DMS 273 (cell line): ENCODE data around the gene PADI4.

ENCODE experiments used
- DNase-seq: peaks from one replicate; lab custom pipeline; 2025; ENCODE audit not compliant: unreplicated experiment; lab: John Stamatoyannopoulos, UW

Gene PADI4

GRCh38 chr1:17307946-17308345 is at the start of gene PADI4:
TSS of gene PADI4 (plus strand) at chr1:17308197. CDS start at chr1:17308223, 26 bp downstream.
- no peak for DNase-seq

GRCh38 chr1:17258758-17259130 is 49.3 kb upstream of the PADI4 start:
- peak; percentile 39 for DNase-seq

GRCh38 chr1:17259233-17259873 is 48.6 kb upstream of the PADI4 start:
- no peak for DNase-seq

- DNase-seq, result no peak
Observed at GRCh38 chr1:17260264-17260663, 47.7 kb upstream of the PADI4 start.

GRCh38 chr1:17260738-17261137 is 47.3 kb upstream of the PADI4 start:
- no peak for DNase-seq

- DNase-seq, result no peak
Observed at GRCh38 chr1:17263936-17264335, 44.1 kb upstream of the PADI4 start.

GRCh38 chr1:17264470-17264869 is 43.5 kb upstream of the PADI4 start:
- no peak for DNase-seq

GRCh38 chr1:17265162-17265561 is 42.8 kb upstream of the PADI4 start:
- no peak for DNase-seq

GRCh38 chr1:17265950-17266349 is 42.0 kb upstream of the PADI4 start:
- DNase-seq, result no peak

GRCh38 chr1:17270891-17271765 is 36.9 kb upstream of the PADI4 start:
- DNase-seq, result no peak

- DNase-seq, result no peak
Observed at GRCh38 chr1:17272066-17272465, 35.9 kb upstream of the PADI4 start.

GRCh38 chr1:17272646-17273045 is 35.4 kb upstream of the PADI4 start:
- DNase-seq, result no peak

GRCh38 chr1:17273096-17273495 is 34.9 kb upstream of the PADI4 start:
- no peak for DNase-seq

- DNase-seq, result peak; percentile 73
Observed at GRCh38 chr1:17274186-17275170, 33.5 kb upstream of the PADI4 start.

GRCh38 chr1:17276568-17276967 is 31.4 kb upstream of the PADI4 start:
- peak; percentile 87 for DNase-seq

GRCh38 chr1:17277511-17278159 is 30.4 kb upstream of the PADI4 start:
- no peak for DNase-seq

GRCh38 chr1:17278996-17279830 is 28.8 kb upstream of the PADI4 start:
- peak; percentile 20 for DNase-seq

GRCh38 chr1:17280436-17280835 is 27.6 kb upstream of the PADI4 start:
- DNase-seq, result no peak

- DNase-seq, result no peak
Observed at GRCh38 chr1:17280894-17281293, 27.1 kb upstream of the PADI4 start.

- no peak for DNase-seq
Observed at GRCh38 chr1:17281775-17282181, 26.2 kb upstream of the PADI4 start.
